H1 (cell line): ENCODE measurements around the gene RBMS1. TPM values are rescaled to one million over a fixed set of nuclear protein-coding genes. Genes with fewer than 3 reads are reported as not detected.

Source experiments
- CTCF ChIA-PET: fragments of 300-600 bp; sonication (Branson Sonifier 250); formaldehyde crosslinking; loops from one replicate; lab custom pipeline; 2021; ENCODE audit not compliant: partially characterized antibody; lab: Charles Lee
- POLR2A ChIA-PET: fragments of 300-600 bp; sonication (Branson Sonifier 250); formaldehyde crosslinking; loops from one replicate; lab custom pipeline; 2021; ENCODE audit warnings: inconsistent platforms; ENCODE audit not compliant: partially characterized antibody; lab: Charles Lee
- DNase-seq, 2 experiments: peaks; one replicate each; pipeline versions ENCODE4 v3.0.0 to v3.0.0-alpha.2; 2010 to 2022; ENCODE audit warnings: low spot score in 2 of 2, low read depth in 1 of 2, mixed read lengths in 1 of 2
- FAIRE-seq: peaks from 2 replicates; lab custom pipeline; 2011; peaks lifted over from hg19 to GRCh38; lab: Jason Lieb, UNC
- H2AFZ ChIP-seq: 2 replicates; pipeline ENCODE4 v1.8.1; 2012; ENCODE audit warnings: low read length, inconsistent platforms
- H2AK5ac ChIP-seq: 2 replicates; pipeline ENCODE4 v1.6.1; 2013; ENCODE audit warnings: low read depth, low read length
- H2BK120ac ChIP-seq: replicated peaks from 2 replicates; pipeline ENCODE3; 2013; ENCODE audit warnings: low read depth, low read length, inconsistent platforms
- H2BK12ac ChIP-seq: 2 replicates; pipeline ENCODE4 v1.6.1; 2013; ENCODE audit warnings: low read depth, low read length
- H2BK15ac ChIP-seq: 2 replicates; pipeline ENCODE4 v1.6.1; 2013; ENCODE audit warnings: low read length
- H2BK20ac ChIP-seq: 2 replicates; pipeline ENCODE4 v1.6.1; 2013; ENCODE audit warnings: low read length
- H2BK5ac ChIP-seq: 2 replicates; pipeline ENCODE4 v1.6.1; 2013; ENCODE audit warnings: low read depth, low read length
- H3K14ac ChIP-seq: 2 replicates; pipeline ENCODE4 v1.6.1; 2013; ENCODE audit warnings: inconsistent platforms; ENCODE audit not compliant: insufficient read length
- H3K18ac ChIP-seq: 2 replicates; pipeline ENCODE4 v1.6.1; 2013; ENCODE audit warnings: low read length; ENCODE audit errors: extremely low read depth
- H3K23ac ChIP-seq: 2 replicates; pipeline ENCODE4 v1.6.1; 2013; ENCODE audit warnings: inconsistent platforms; ENCODE audit not compliant: insufficient read length
- H3K23me2 ChIP-seq: 2 replicates; pipeline ENCODE4 v1.6.1; 2013; ENCODE audit warnings: low read depth, low read length
- H3K27ac ChIP-seq: 2 replicates; pipeline ENCODE4 v1.6.1; 2011; ENCODE audit warnings: low read depth, low read length, inconsistent platforms
- H3K27me3 ChIP-seq, 4 experiments: replicated peaks in 1 of 4; 1 replicate in 1 of 4; 2 replicates in 3 of 4; pipeline versions ENCODE4 v1.6.1 to v1.8.1; 2011 to 2013; ENCODE audit warnings: low read length in 3 of 4, mild to moderate bottlenecking in 3 of 4, inconsistent platforms in 2 of 4, mixed read lengths in 2 of 4, moderate library complexity in 1 of 4; ENCODE audit not compliant: control insufficient read depth in 3 of 4, insufficient read depth in 3 of 4; ENCODE audit errors: extremely low read depth in 1 of 4
- H3K36me3 ChIP-seq, 4 experiments: 2 replicates each; pipeline versions ENCODE4 v1.6.1 to v1.8.1; 2011 to 2013; ENCODE audit warnings: mild to moderate bottlenecking in 4 of 4, low read length in 3 of 4, moderate library complexity in 2 of 4, control low read depth in 1 of 4, inconsistent platforms in 1 of 4; ENCODE audit not compliant: insufficient read depth in 4 of 4, control insufficient read depth in 2 of 4
- H3K4ac ChIP-seq: replicated peaks from 2 replicates; pipeline ENCODE3; 2013; ENCODE audit warnings: low read length, low read depth, mixed read lengths, inconsistent platforms; ENCODE audit not compliant: insufficient read length
- H3K4me1 ChIP-seq, 4 experiments: replicated peaks in 1 of 4; 1 replicate in 1 of 4; 2 replicates in 3 of 4; pipeline versions ENCODE4 v1.6.1 to v1.8.1; 2011 to 2013; ENCODE audit warnings: low read length in 3 of 4, inconsistent platforms in 2 of 4, mixed read lengths in 1 of 4; ENCODE audit not compliant: insufficient read depth in 4 of 4, control insufficient read depth in 3 of 4
- H3K4me2 ChIP-seq, 2 experiments: 2 replicates each; pipeline versions ENCODE4 v1.6.1 to v1.8.1; 2011 to 2013; ENCODE audit warnings: low read depth in 2 of 2, low read length in 2 of 2, control low read depth in 1 of 2, inconsistent platforms in 1 of 2, mild to moderate bottlenecking in 1 of 2; ENCODE audit not compliant: insufficient read depth in 1 of 2
- H3K4me3 ChIP-seq, 4 experiments: fragments of 200-600, 300-600 bp in 1 of 4; sonication (generic), shearing (Covaris generic), sonication (Bioruptor Twin) in 1 of 4; 2 replicates each; pipeline versions ENCODE4 v1.5.1 to v1.8.1; 2011 to 2016; ENCODE audit warnings: low read length in 4 of 4, low read depth in 3 of 4, control low read depth in 2 of 4, inconsistent platforms in 2 of 4, mild to moderate bottlenecking in 2 of 4, mixed read lengths in 1 of 4, moderate library complexity in 1 of 4; ENCODE audit not compliant: insufficient read depth in 2 of 4; ENCODE audit errors: extremely low read depth in 1 of 4
- H3K56ac ChIP-seq: replicated peaks from 2 replicates; pipeline ENCODE3; 2013; ENCODE audit warnings: low read depth, mild to moderate bottlenecking, mixed read lengths, low read length, inconsistent platforms; ENCODE audit not compliant: insufficient read length
- H3K79me1 ChIP-seq: 2 replicates; pipeline ENCODE4 v1.6.1; 2013; ENCODE audit warnings: low read depth, low read length, control low read depth
- H3K79me2 ChIP-seq, 2 experiments: 2 replicates each; pipeline versions ENCODE4 v1.6.1 to v1.8.1; 2012 to 2013; ENCODE audit warnings: low read length in 2 of 2, mild to moderate bottlenecking in 2 of 2, inconsistent platforms in 1 of 2; ENCODE audit not compliant: insufficient read depth in 2 of 2, control insufficient read depth in 1 of 2
- H3K9ac ChIP-seq, 4 experiments: replicated peaks in 1 of 4; 1 replicate in 1 of 4; 2 replicates in 3 of 4; pipeline versions ENCODE4 v1.6.1 to v1.8.1; 2011 to 2013; ENCODE audit warnings: low read depth in 3 of 4, low read length in 3 of 4, control low read depth in 2 of 4, mild to moderate bottlenecking in 2 of 4, moderate library complexity in 2 of 4, inconsistent platforms in 1 of 4; ENCODE audit errors: extremely low read depth in 1 of 4
- H3K9me3 ChIP-seq, 2 experiments: 2 replicates each; pipeline versions ENCODE4 v1.6.1 to v1.8.1; 2012 to 2013; ENCODE audit warnings: mild to moderate bottlenecking in 2 of 2, moderate library complexity in 2 of 2, control low read depth in 1 of 2, inconsistent platforms in 1 of 2, low read depth in 1 of 2, low read length in 1 of 2, mixed read lengths in 1 of 2; ENCODE audit not compliant: insufficient read depth in 2 of 2
- H4K20me1 ChIP-seq, 2 experiments: replicated peaks in 1 of 2; 2 replicates each; pipeline versions ENCODE3 to v1.8.1; 2011 to 2013; ENCODE audit warnings: inconsistent platforms in 2 of 2, low read length in 2 of 2, mild to moderate bottlenecking in 1 of 2; ENCODE audit not compliant: insufficient read depth in 2 of 2, control insufficient read depth in 1 of 2
- H4K5ac ChIP-seq: 2 replicates; pipeline ENCODE4 v1.6.1; 2013; ENCODE audit warnings: low read length, low read depth, mixed read lengths, inconsistent platforms; ENCODE audit not compliant: insufficient read length
- H4K8ac ChIP-seq: 2 replicates; pipeline ENCODE4 v1.8.0; 2013; ENCODE audit warnings: mild to moderate bottlenecking, moderate library complexity, low read length, inconsistent platforms; ENCODE audit not compliant: insufficient read depth; ENCODE audit errors: extremely low read depth
- H4K91ac ChIP-seq: replicated peaks from 2 replicates; pipeline ENCODE3; 2013; ENCODE audit warnings: low read length, mixed read lengths, inconsistent platforms; ENCODE audit not compliant: insufficient read length
- ASH2L ChIP-seq: fragments of 200-600, 300-600 bp; sonication (generic); IDR thresholded peaks from one replicate; pipeline ENCODE4 v1.7.1; 2017; ENCODE audit warnings: low read length
- CHD1 ChIP-seq: IDR thresholded peaks from 2 replicates; pipeline ENCODE4 v1.6.1; 2012; ENCODE audit warnings: low read depth, low read length, improper control_type of control experiment
- CHD2 ChIP-seq: IDR thresholded peaks from 2 replicates; pipeline ENCODE4 v1.6.1; 2012; ENCODE audit warnings: low read length, improper control_type of control experiment
- CREB1 ChIP-seq: IDR thresholded peaks from 2 replicates; pipeline ENCODE4 v1.6.1; 2012; ENCODE audit warnings: inconsistent platforms
- EGR1 ChIP-seq: IDR thresholded peaks from 2 replicates; pipeline ENCODE4 v1.6.1; 2011; ENCODE audit warnings: low read depth, low read length, borderline replicate concordance
- GABPA ChIP-seq: IDR thresholded peaks from 2 replicates; pipeline ENCODE4 v1.6.1; 2011; ENCODE audit warnings: mild to moderate bottlenecking, low read length, moderate library complexity, borderline replicate concordance; ENCODE audit not compliant: insufficient read depth
- GTF2F1 ChIP-seq: IDR thresholded peaks from 2 replicates; pipeline ENCODE4 v1.6.1; 2012; ENCODE audit warnings: low read depth, low read length, improper control_type of control experiment, borderline replicate concordance
- JUND ChIP-seq: IDR thresholded peaks from 2 replicates; pipeline ENCODE4 v1.6.1; 2011; ENCODE audit warnings: mild to moderate bottlenecking, improper control_type of control experiment, low read length
- KDM1A ChIP-seq: fragments of 200-600, 300-600 bp; sonication (generic); IDR thresholded peaks from 2 replicates; pipeline ENCODE4 v1.7.1; 2016; ENCODE audit warnings: mild to moderate bottlenecking, low read length, borderline replicate concordance
- KDM5A ChIP-seq: fragments of 200-600 bp; IDR thresholded peaks from 2 replicates; pipeline ENCODE4 v1.7.1; 2012; ENCODE audit warnings: mild to moderate bottlenecking, low read length, inconsistent platforms, mixed read lengths
- POLR2A ChIP-seq, 2 experiments: IDR thresholded peaks; 1 replicate in 1 of 2; 2 replicates in 1 of 2; pipeline ENCODE4 v1.6.1; 2011; ENCODE audit warnings: low read depth in 2 of 2, low read length in 2 of 2, mild to moderate bottlenecking in 2 of 2; ENCODE audit errors: control extremely low read depth in 1 of 2
- RBBP5 ChIP-seq: IDR thresholded peaks from 2 replicates; pipeline ENCODE4 v1.7.1; 2012; ENCODE audit warnings: low read depth, mild to moderate bottlenecking, inconsistent platforms, low read length, moderate library complexity, borderline replicate concordance
- RFX5 ChIP-seq: IDR thresholded peaks from 2 replicates; pipeline ENCODE4 v1.6.1; 2011; ENCODE audit warnings: low read depth, low read length, improper control_type of control experiment, borderline replicate concordance
- SRF ChIP-seq: IDR thresholded peaks from 2 replicates; pipeline ENCODE4 v1.6.1; 2011; ENCODE audit warnings: mild to moderate bottlenecking, low read depth, low read length, moderate library complexity
- TCF12 ChIP-seq: IDR thresholded peaks from 2 replicates; pipeline ENCODE4 v1.6.1; 2011; ENCODE audit warnings: low read depth, mild to moderate bottlenecking, low read length
- WGBS, 2 experiments: shearing (Covaris generic) in 1 of 2; methylation state at CpG; one replicate each; pipeline versions ENCODE4 v1.1.6 to v1.1.7; 2013 to 2015; ENCODE audit warnings: low lambda C conversion rate in 2 of 2, mixed read lengths in 2 of 2, inconsistent platforms in 1 of 2, low coverage in 1 of 2, missing lambda C conversion rate in 1 of 2; ENCODE audit not compliant: insufficient replicate concordance in 2 of 2, insufficient coverage in 1 of 2, insufficient read length in 1 of 2; ENCODE audit errors: extremely low coverage in 1 of 2, missing lambda C conversion rate in 1 of 2; 5-methylcytosine and 5-hydroxymethylcytosine counted together
- polyA plus RNA-seq, 7 experiments: library from polyadenylated mRNA; depleted of rRNA in 3 of 7; stranded (reverse) in 5 of 7; unstranded in 2 of 7; fragments of >200 nt in 5 of 7; fragments of 200-250 nt in 2 of 7; gene quantifications; 1 replicate in 5 of 7; 2 replicates in 1 of 7; 4 replicates in 1 of 7; pipeline versions ENCODE4 v1.2.1 to v1.2.3, GENCODE V29; 2011 to 2013; ENCODE audit warnings: missing spikeins in 2 of 7, mixed read lengths in 2 of 7
- total RNA-seq: library from RNA; stranded (reverse); fragmentation: NEBNext Ultra II Directional; extraction: Animal tissue kit (Norgen Biotek cat#: 25700); gene quantifications from 2 replicates; pipeline ENCODE4 v1.2.1, GENCODE V29; 2021
- TF ChIP-seq, protein P1 (sequence below): IDR thresholded peaks from 2 replicates; pipeline ENCODE4 v1.6.1; 2011; ENCODE audit warnings: low read depth, mild to moderate bottlenecking, low read length; ENCODE audit not compliant: insufficient read depth

RBMS1 gene
- total and polyA plus RNA-seq, 2 of the 8 experiments (the other 6 are each of a cell fraction or from before 2014, with no cell fraction given): 53.7 to 60.0 TPM

DNA sequence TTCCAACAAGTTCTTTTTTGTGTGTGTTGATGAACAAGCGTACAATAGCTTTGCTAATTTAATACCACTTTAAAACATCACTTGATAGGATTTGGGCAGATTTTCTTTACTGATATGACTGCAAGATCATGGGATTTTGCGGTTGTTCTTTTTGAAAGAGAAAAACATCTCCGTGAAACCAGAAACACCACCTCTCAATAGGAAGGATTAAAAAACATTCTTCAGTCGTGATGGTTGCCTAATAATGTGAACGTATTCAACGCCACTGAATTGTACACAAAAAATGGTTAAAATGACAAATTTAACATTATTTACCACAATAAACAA lies 19.3 kb downstream of the RBMS1 start:
- no peak overlapping the region for H2AFZ ChIP-seq
- no peak overlapping the region for H3K9ac ChIP-seq
- WGBS, 2 experiments: 91% methylated on average over 6 of the region's 6 CpGs; no CpG with 5 or more reads in 1 of the 2 experiments
- no peak overlapping the region for H2BK20ac ChIP-seq
- CTCF ChIA-PET: no interaction called here
- H3K79me2 ChIP-seq: peaks cover 0 to 73% of the 10 kb centered on the region in 2 experiments; a peak in 2 of 4 replicates
- 0 out of 2 replicates have a peak, but pooled peaks cover 2% of the 10 kb centered on the region for H3K79me1 ChIP-seq
- FAIRE-seq (no peak), DNase-seq (no peak)
- H4K91ac ChIP-seq: no peak overlapping the region
- no peaks in the 10 kb centered on the region for H3K36me3 ChIP-seq
- H2BK12ac ChIP-seq: no peak overlapping the region
- no peak overlapping the region for H3K4ac ChIP-seq
- no peaks in the 10 kb centered on the region for H3K23me2 ChIP-seq
- no peak overlapping the region for H2BK5ac ChIP-seq
- H2BK15ac ChIP-seq: no peak overlapping the region
- no peak overlapping the region for H3K4me2 ChIP-seq
- H4K5ac ChIP-seq: no peak overlapping the region
- H4K8ac ChIP-seq: no peak overlapping the region
- H3K4me3 ChIP-seq: no peak overlapping the region
- H3K14ac ChIP-seq: no peak overlapping the region
- H3K27ac ChIP-seq: no peak overlapping the region
- peaks cover 0 to 13% (median 8%) of the 10 kb centered on the region in 4 experiments; a peak in 4 of 7 replicates for H3K4me1 ChIP-seq
- H4K20me1 ChIP-seq: peaks cover 0 to 4% of the 10 kb centered on the region in 2 experiments
- H3K18ac ChIP-seq: no peak overlapping the region
- no peak overlapping the region for H2BK120ac ChIP-seq
- no peak overlapping the region for H3K23ac ChIP-seq
- no peak overlapping the region for H2AK5ac ChIP-seq
- H3K27me3 ChIP-seq: no peaks in the 10 kb centered on the region
- H3K56ac ChIP-seq: no peak overlapping the region
- H3K9me3 ChIP-seq: no peaks in the 10 kb centered on the region
- POLR2A ChIA-PET: interaction anchor here (0.7 kb wide), 1 partner anchor 476 kb away, joined by 3 read pairs; no protein-coding TSS in a partner anchor
- TF ChIP-seq SRF: no peak
- TF ChIP-seq POLR2A (IDR thresholded peaks at IDR 0.05; ENCODE audit: control extremely low read depth in 1 of 2, low read depth in 2 of 2, low read length in 2 of 2): no peak
- TF ChIP-seq, protein P1, sequence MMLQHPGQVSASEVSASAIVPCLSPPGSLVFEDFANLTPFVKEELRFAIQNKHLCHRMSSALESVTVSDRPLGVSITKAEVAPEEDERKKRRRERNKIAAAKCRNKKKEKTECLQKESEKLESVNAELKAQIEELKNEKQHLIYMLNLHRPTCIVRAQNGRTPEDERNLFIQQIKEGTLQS: no peak
- TF ChIP-seq KDM5A: no peak
- TF ChIP-seq JUND: no peak
- TF ChIP-seq GTF2F1: no peak
- TF ChIP-seq TCF12: no peak
- no peak for TF ChIP-seq KDM1A
- no peak for TF ChIP-seq ASH2L
- no peak for TF ChIP-seq CHD2
- no peak for TF ChIP-seq CREB1
- no peak for TF ChIP-seq RFX5
- no peak for TF ChIP-seq RBBP5
- no peak for TF ChIP-seq EGR1
- no peak for TF ChIP-seq CHD1
- no peak for TF ChIP-seq GABPA
